Neural cell (in vitro differentiated cells): ENCODE data around the gene CYB561A3.

Experiments used
- CTCF ChIP-seq: fragments of 450-650 bp; IDR thresholded peaks from 2 replicates; pipeline ENCODE4 v1.5.1; 2014; ENCODE audit warnings: antibody characterized with exemption, mild to moderate bottlenecking, moderate library complexity; ENCODE audit not compliant: poor library complexity, severe bottlenecking
- EZH2 ChIP-seq: fragments of 200-600, 300-800 bp; shearing (Covaris generic), sonication (generic); IDR thresholded peaks from 2 replicates; pipeline ENCODE4 v1.6.1; 2014; ENCODE audit warnings: antibody characterized with exemption, low read length, borderline replicate concordance, mild to moderate bottlenecking; ENCODE audit not compliant: insufficient read depth, poor library complexity, severe bottlenecking
- POLR2AphosphoS5 ChIP-seq: IDR thresholded peaks from 2 replicates; pipeline ENCODE4 v1.6.1; 2012
- RAD21 ChIP-seq: fragments of 450-650 bp; conservative IDR thresholded peaks from 2 replicates; pipeline ENCODE4 v1.6.1; 2014; ENCODE audit warnings: antibody characterized with exemption, mild to moderate bottlenecking, moderate library complexity
- REST ChIP-seq: IDR thresholded peaks from 2 replicates; pipeline ENCODE4 v1.6.1; 2012; ENCODE audit warnings: borderline replicate concordance
- SMC3 ChIP-seq: fragments of 450-650 bp; conservative IDR thresholded peaks from 2 replicates; pipeline ENCODE4 v1.6.1; 2014; ENCODE audit warnings: antibody characterized with exemption, mild to moderate bottlenecking, moderate library complexity; ENCODE audit not compliant: poor library complexity
- TAF1 ChIP-seq: IDR thresholded peaks from 2 replicates; pipeline ENCODE4 v1.6.1; 2012; ENCODE audit warnings: low read depth

- TF ChIP-seq CTCF, result no peak
- no peak for TF ChIP-seq EZH2
- no peak for TF ChIP-seq REST
- no peak for TF ChIP-seq POLR2AphosphoS5
- TF ChIP-seq RAD21, result no peak
- TF ChIP-seq TAF1, result no peak
- no peak for TF ChIP-seq SMC3
These were observed 827 bp upstream of the CYB561A3 start for GRCh38 chr11:61362542-61362875.
